Neural cell (in vitro differentiated cells): ENCODE data around the gene ADARB2. TPM values are rescaled to one million over a fixed set of nuclear protein-coding genes. Genes with fewer than 3 reads are reported as not detected.

Source experiments
- H2AFZ ChIP-seq: fragments of 200-600, 300-800 bp; sonication (generic), shearing (Covaris generic); 2 replicates; pipeline ENCODE4 v1.6.0; 2014; ENCODE audit warnings: low read depth, mild to moderate bottlenecking, antibody characterized with exemption, low read length, moderate library complexity
- H3F3A ChIP-seq: fragments of 200-600 bp; shearing (Covaris generic); 2 replicates; pipeline ENCODE4 v1.6.1; 2016; ENCODE audit warnings: mild to moderate bottlenecking, moderate library complexity, mixed read lengths, antibody characterized with exemption, low read length; ENCODE audit not compliant: insufficient read depth, poor library complexity, severe bottlenecking
- H3K27ac ChIP-seq: fragments of 200-600, 300-800 bp; sonication (generic), shearing (Covaris generic); 2 replicates; pipeline ENCODE4 v1.5.1; 2014; ENCODE audit warnings: mild to moderate bottlenecking, low read length, moderate library complexity
- H3K27me3 ChIP-seq: fragments of 300-800, 200-600 bp; sonication (generic), shearing (Covaris generic); 2 replicates; pipeline ENCODE4 v1.6.0; 2014; ENCODE audit warnings: mild to moderate bottlenecking, low read depth, low read length, moderate library complexity; ENCODE audit not compliant: insufficient read depth
- H3K36me3 ChIP-seq: fragments of 300-800, 200-600 bp; sonication (generic), shearing (Covaris generic); 2 replicates; pipeline ENCODE4 v1.5.1; 2014; ENCODE audit warnings: mild to moderate bottlenecking, antibody characterized with exemption, low read length, moderate library complexity; ENCODE audit not compliant: insufficient read depth
- H3K4me2 ChIP-seq: fragments of 300-800, 200-600 bp; sonication (generic), shearing (Covaris generic); 2 replicates; pipeline ENCODE4 v1.6.0; 2014; ENCODE audit warnings: mild to moderate bottlenecking, low read length
- H3K4me3 ChIP-seq: fragments of 300-800, 200-600 bp; sonication (generic), shearing (Covaris generic); 2 replicates; pipeline ENCODE4 v1.5.1; 2014; ENCODE audit warnings: mild to moderate bottlenecking, low read length, moderate library complexity
- H3K79me2 ChIP-seq: fragments of 200-600 bp; shearing (Covaris generic); replicated peaks from 2 replicates; pipeline ENCODE4 v1.6.0; 2014; ENCODE audit warnings: mild to moderate bottlenecking, low read length, moderate library complexity; ENCODE audit not compliant: insufficient read depth
- H3K9ac ChIP-seq: fragments of 300-800, 200-600 bp; sonication (generic), shearing (Covaris generic); 2 replicates; pipeline ENCODE4 v1.6.1; 2016; ENCODE audit warnings: mild to moderate bottlenecking, low read length, mixed read lengths
- H3K9me2 ChIP-seq: fragments of 200-600 bp; shearing (Covaris generic); 2 replicates; pipeline ENCODE4 v1.6.1; 2016; ENCODE audit warnings: mild to moderate bottlenecking, low read length, mixed read lengths; ENCODE audit not compliant: insufficient read depth
- H3K9me3 ChIP-seq: fragments of 200-600, 300-800 bp; sonication (generic), shearing (Covaris generic); 2 replicates; pipeline ENCODE4 v1.6.1; 2016; ENCODE audit warnings: mild to moderate bottlenecking, mixed run types, low read length, moderate library complexity, mixed read lengths
- H4K20me1 ChIP-seq: fragments of 200-600 bp; shearing (Covaris generic); 2 replicates; pipeline ENCODE4 v1.6.1; 2016; ENCODE audit warnings: mild to moderate bottlenecking, mixed run types; ENCODE audit not compliant: insufficient read depth
- CTCF ChIP-seq: fragments of 450-650 bp; IDR thresholded peaks from 2 replicates; pipeline ENCODE4 v1.5.1; 2014; ENCODE audit warnings: antibody characterized with exemption, mild to moderate bottlenecking, moderate library complexity; ENCODE audit not compliant: poor library complexity, severe bottlenecking
- EP300 ChIP-seq: fragments of 450-650 bp; conservative IDR thresholded peaks from 2 replicates; pipeline ENCODE4 v1.6.1; 2014; ENCODE audit warnings: antibody characterized with exemption, mild to moderate bottlenecking, moderate library complexity; ENCODE audit not compliant: poor library complexity, severe bottlenecking
- EZH2 ChIP-seq: fragments of 200-600, 300-800 bp; shearing (Covaris generic), sonication (generic); IDR thresholded peaks from 2 replicates; pipeline ENCODE4 v1.6.1; 2014; ENCODE audit warnings: antibody characterized with exemption, low read length, borderline replicate concordance, mild to moderate bottlenecking; ENCODE audit not compliant: insufficient read depth, poor library complexity, severe bottlenecking
- MXI1 ChIP-seq: fragments of 450-650 bp; conservative IDR thresholded peaks from 2 replicates; pipeline ENCODE4 v1.6.1; 2014; ENCODE audit warnings: antibody characterized with exemption, mild to moderate bottlenecking; ENCODE audit not compliant: poor library complexity, severe bottlenecking
- POLR2AphosphoS5 ChIP-seq: IDR thresholded peaks from 2 replicates; pipeline ENCODE4 v1.6.1; 2012
- RAD21 ChIP-seq: fragments of 450-650 bp; conservative IDR thresholded peaks from 2 replicates; pipeline ENCODE4 v1.6.1; 2014; ENCODE audit warnings: antibody characterized with exemption, mild to moderate bottlenecking, moderate library complexity
- REST ChIP-seq: IDR thresholded peaks from 2 replicates; pipeline ENCODE4 v1.6.1; 2012; ENCODE audit warnings: borderline replicate concordance
- SMC3 ChIP-seq: fragments of 450-650 bp; conservative IDR thresholded peaks from 2 replicates; pipeline ENCODE4 v1.6.1; 2014; ENCODE audit warnings: antibody characterized with exemption, mild to moderate bottlenecking, moderate library complexity; ENCODE audit not compliant: poor library complexity
- TAF1 ChIP-seq: IDR thresholded peaks from 2 replicates; pipeline ENCODE4 v1.6.1; 2012; ENCODE audit warnings: low read depth
- polyA plus RNA-seq: library from polyadenylated mRNA; depleted of rRNA; stranded (reverse); fragments of >200 nt; gene quantifications from 2 replicates; pipeline ENCODE4 v1.2.3, GENCODE V29; 2014

The ADARB2 gene
- polyA plus RNA-seq, 1 donor from 2014 or later, result 3.6 TPM

- H3K36me3 ChIP-seq, result no peaks in the 10 kb centered on the region
- no peak for TF ChIP-seq TAF1
- no peak for TF ChIP-seq RAD21
- no peak for TF ChIP-seq CTCF
- TF ChIP-seq REST, result no peak
- no peak for TF ChIP-seq EZH2
- no peak for TF ChIP-seq MXI1
- no peak for TF ChIP-seq POLR2AphosphoS5
- no peak for TF ChIP-seq EP300
- TF ChIP-seq SMC3, result no peak
- H3K9me2 ChIP-seq, result no peaks in the 10 kb centered on the region
- H3K9me3 ChIP-seq, result no peaks in the 10 kb centered on the region
- no peak overlapping the region for H2AFZ ChIP-seq
- no peak overlapping the region for H3K4me3 ChIP-seq
- H3K27ac ChIP-seq, result no peak overlapping the region
- H3K27me3 ChIP-seq, result no peaks in the 10 kb centered on the region
- no peaks in the 10 kb centered on the region for H3K79me2 ChIP-seq
- no peaks in the 10 kb centered on the region for H4K20me1 ChIP-seq
- no peak overlapping the region for H3K9ac ChIP-seq
- no peaks in the 10 kb centered on the region for H3F3A ChIP-seq
- no peak overlapping the region for H3K4me2 ChIP-seq
Measured at GRCh38 chr10:1364151-1364910, 373.0 kb downstream of the ADARB2 start.

GRCh38 chr10:1363446-1364121 is 373.7 kb downstream of the ADARB2 start:
- TF ChIP-seq EP300, result no peak
- no peak for TF ChIP-seq EZH2
- no peak for TF ChIP-seq RAD21
- no peak for TF ChIP-seq REST
- no peak for TF ChIP-seq TAF1
- no peak for TF ChIP-seq CTCF
- no peak for TF ChIP-seq MXI1
- TF ChIP-seq POLR2AphosphoS5, result no peak
- TF ChIP-seq SMC3, result no peak
- Histone ChIP-seq H3K36me3 (no peaks in the 10 kb centered on the region), H3K9me2 (no peaks in the 10 kb centered on the region), H3K9ac (no peak overlapping the region), H2AFZ (no peak overlapping the region), H3K27ac (no peak overlapping the region), H3K4me2 (no peak overlapping the region), H3K9me3 (no peaks in the 10 kb centered on the region), H3K4me3 (no peak overlapping the region), H3K27me3 (no peaks in the 10 kb centered on the region), H4K20me1 (no peaks in the 10 kb centered on the region), H3K79me2 (no peaks in the 10 kb centered on the region), H3F3A (no peaks in the 10 kb centered on the region)
